Heart left ventricle (tissue), 13 donors: ENCODE results near the gene CAPN11.

ENCODE experiments used
- POLR2A ChIP-seq, 2 donors: fragments of 450-650 bp; IDR thresholded peaks; one replicate each; pipeline ENCODE4 v1.6.1; 2017; ENCODE audit warnings: antibody characterized with exemption in 2 of 2, mild to moderate bottlenecking in 2 of 2, moderate library complexity in 2 of 2
- TF ChIP-seq, protein P1 (sequence below), 12 donors: fragments of 200-600 bp; sonication (generic) in 4 of 12; IDR thresholded peaks; one replicate each; pipeline versions ENCODE4 v1.5.0 to v1.8.0; 2018 to 2022; ENCODE audit warnings: antibody characterized with exemption in 12 of 12, mild to moderate bottlenecking in 5 of 12
- donor health status: ischemic (EF 13 %, LVEDD 7.1; RV severe dilation, severe dysfunction).
- donor health status: DM: no; HTN: yes; CAD: no.
- donor health status: DM: no; HTN: no; CAD: no.
- donor health status: ischemic (EF 25% LVEDD 6.9; RV normal size, moderate dysfunction).
- donor health status: ischemic (EF 25% LVEDD 5.7; RV mildly dilated, moderate dysfunction).
- donor health status: ischemic (EF 35%, LVEDD 5.7; RV mildly dilated, moderate dysfunction).
- donor health status: nonischemic (EF 11% LVEDD 7.7; RV severe dilation, severe dysfunction).
- donor health status: DM: yes; HTN: yes; CAD: no.
- donor health status: PGD.
- donor health status: ischemic (EF 29% LVEDD 5.4; RV normal size, mild dysfunction).
- donor health status: nonischemic (EF 23%, LVEDD 6.1; RV moderate dilation, normal function).

GRCh38 chr6:44111434-44112417 is 46.9 kb upstream of the CAPN11 start:
- TF ChIP-seq, protein P1, sequence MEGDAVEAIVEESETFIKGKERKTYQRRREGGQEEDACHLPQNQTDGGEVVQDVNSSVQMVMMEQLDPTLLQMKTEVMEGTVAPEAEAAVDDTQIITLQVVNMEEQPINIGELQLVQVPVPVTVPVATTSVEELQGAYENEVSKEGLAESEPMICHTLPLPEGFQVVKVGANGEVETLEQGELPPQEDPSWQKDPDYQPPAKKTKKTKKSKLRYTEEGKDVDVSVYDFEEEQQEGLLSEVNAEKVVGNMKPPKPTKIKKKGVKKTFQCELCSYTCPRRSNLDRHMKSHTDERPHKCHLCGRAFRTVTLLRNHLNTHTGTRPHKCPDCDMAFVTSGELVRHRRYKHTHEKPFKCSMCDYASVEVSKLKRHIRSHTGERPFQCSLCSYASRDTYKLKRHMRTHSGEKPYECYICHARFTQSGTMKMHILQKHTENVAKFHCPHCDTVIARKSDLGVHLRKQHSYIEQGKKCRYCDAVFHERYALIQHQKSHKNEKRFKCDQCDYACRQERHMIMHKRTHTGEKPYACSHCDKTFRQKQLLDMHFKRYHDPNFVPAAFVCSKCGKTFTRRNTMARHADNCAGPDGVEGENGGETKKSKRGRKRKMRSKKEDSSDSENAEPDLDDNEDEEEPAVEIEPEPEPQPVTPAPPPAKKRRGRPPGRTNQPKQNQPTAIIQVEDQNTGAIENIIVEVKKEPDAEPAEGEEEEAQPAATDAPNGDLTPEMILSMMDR (IDR thresholded peaks at IDR 0.05), result no peak
- no peak for TF ChIP-seq POLR2A (IDR thresholded peaks at IDR 0.05)
